PFSK-1 (cell line): ENCODE data around the gene TBC1D21.

Experiments
- FOXP2 ChIP-seq: optimal IDR thresholded peaks from 2 replicates; pipeline ENCODE3; 2011; ENCODE audit warnings: borderline replicate concordance, control low read depth, inconsistent platforms; ENCODE audit not compliant: insufficient read depth; ENCODE audit errors: extremely low read length, extremely low read depth
- POLR2AphosphoS5 ChIP-seq: IDR thresholded peaks from 2 replicates; pipeline ENCODE4 v1.6.1; 2012; ENCODE audit warnings: low read depth, mild to moderate bottlenecking, control low read depth, low read length, moderate library complexity
- SIN3A ChIP-seq: IDR thresholded peaks from 2 replicates; pipeline ENCODE4 v1.6.1; 2012; ENCODE audit warnings: mild to moderate bottlenecking, low read length, moderate library complexity, borderline replicate concordance; ENCODE audit not compliant: insufficient read depth
- TAF1 ChIP-seq: IDR thresholded peaks from 2 replicates; pipeline ENCODE4 v1.6.1; 2012; ENCODE audit warnings: low read length, control low read depth, borderline replicate concordance; ENCODE audit not compliant: insufficient read depth
- TF ChIP-seq, protein P1 (sequence below), 2 experiments: IDR thresholded peaks; 2 replicates each; pipeline versions ENCODE4 v1.6.1 to v1.8.0; 2011 to 2012; ENCODE audit warnings: low read depth in 2 of 2, low read length in 2 of 2, control low read depth in 1 of 2, inconsistent platforms in 1 of 2, mild to moderate bottlenecking in 1 of 2, moderate library complexity in 1 of 2; ENCODE audit not compliant: insufficient read depth in 1 of 2

TBC1D21 gene

DNA sequence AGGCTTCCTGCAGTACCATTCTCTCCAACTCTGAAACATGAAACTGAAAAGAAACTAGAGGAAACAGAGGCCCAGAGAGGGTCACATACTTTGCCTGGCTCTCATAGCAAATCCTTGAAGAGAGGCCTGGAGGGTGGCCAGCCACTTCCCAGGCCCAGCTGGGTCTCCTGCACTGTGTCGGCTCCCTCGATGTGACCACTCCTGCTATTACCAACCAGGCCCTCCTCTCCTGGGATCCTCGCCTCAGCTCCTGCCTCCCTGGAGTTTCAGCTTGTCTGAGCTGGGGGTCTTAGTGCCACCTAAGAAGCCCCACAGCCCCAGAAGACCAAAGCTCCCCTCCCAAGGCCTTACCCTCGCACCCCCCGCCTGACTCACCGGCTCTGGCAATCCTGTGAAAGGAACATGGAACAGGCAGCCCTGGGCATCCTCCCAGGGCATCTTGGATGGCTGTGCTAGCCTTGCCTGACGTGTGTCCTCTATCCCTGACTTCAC, 57.5 kb downstream of the TBC1D21 start:
- TF ChIP-seq, protein P1, sequence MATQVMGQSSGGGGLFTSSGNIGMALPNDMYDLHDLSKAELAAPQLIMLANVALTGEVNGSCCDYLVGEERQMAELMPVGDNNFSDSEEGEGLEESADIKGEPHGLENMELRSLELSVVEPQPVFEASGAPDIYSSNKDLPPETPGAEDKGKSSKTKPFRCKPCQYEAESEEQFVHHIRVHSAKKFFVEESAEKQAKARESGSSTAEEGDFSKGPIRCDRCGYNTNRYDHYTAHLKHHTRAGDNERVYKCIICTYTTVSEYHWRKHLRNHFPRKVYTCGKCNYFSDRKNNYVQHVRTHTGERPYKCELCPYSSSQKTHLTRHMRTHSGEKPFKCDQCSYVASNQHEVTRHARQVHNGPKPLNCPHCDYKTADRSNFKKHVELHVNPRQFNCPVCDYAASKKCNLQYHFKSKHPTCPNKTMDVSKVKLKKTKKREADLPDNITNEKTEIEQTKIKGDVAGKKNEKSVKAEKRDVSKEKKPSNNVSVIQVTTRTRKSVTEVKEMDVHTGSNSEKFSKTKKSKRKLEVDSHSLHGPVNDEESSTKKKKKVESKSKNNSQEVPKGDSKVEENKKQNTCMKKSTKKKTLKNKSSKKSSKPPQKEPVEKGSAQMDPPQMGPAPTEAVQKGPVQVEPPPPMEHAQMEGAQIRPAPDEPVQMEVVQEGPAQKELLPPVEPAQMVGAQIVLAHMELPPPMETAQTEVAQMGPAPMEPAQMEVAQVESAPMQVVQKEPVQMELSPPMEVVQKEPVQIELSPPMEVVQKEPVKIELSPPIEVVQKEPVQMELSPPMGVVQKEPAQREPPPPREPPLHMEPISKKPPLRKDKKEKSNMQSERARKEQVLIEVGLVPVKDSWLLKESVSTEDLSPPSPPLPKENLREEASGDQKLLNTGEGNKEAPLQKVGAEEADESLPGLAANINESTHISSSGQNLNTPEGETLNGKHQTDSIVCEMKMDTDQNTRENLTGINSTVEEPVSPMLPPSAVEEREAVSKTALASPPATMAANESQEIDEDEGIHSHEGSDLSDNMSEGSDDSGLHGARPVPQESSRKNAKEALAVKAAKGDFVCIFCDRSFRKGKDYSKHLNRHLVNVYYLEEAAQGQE (IDR thresholded peaks at IDR 0.05; ENCODE audit: insufficient read depth in 1 of 2, low read depth in 2 of 2, low read length in 2 of 2): no peak
- TF ChIP-seq SIN3A (no peak), TAF1 (no peak), POLR2AphosphoS5 (no peak), FOXP2 (no peak)

DNA sequence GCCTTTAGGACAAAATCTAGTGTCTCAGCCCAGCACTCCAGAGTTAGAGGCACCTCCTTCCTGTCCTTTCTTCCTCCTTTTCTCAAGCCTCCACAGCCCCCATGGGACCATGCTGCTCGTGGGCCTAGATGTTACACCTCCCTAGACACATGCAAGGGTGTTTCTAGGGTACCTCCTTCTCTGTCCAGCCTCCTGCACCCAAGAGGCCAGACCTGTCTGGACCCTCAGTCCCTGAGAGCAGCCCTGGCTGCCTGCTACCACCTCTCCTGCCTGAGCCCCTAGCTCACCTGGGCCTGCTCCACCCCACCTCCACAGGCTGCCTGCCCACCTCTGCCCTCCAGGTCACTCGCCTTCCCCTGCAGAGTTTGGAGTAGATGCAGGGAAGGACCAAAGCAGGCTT, 58.1 kb downstream of the TBC1D21 start:
- TF ChIP-seq, protein P1 (IDR thresholded peaks at IDR 0.05; ENCODE audit: insufficient read depth in 1 of 2, low read depth in 2 of 2, low read length in 2 of 2): no peak
- TF ChIP-seq TAF1: no peak
- TF ChIP-seq FOXP2: no peak

DNA sequence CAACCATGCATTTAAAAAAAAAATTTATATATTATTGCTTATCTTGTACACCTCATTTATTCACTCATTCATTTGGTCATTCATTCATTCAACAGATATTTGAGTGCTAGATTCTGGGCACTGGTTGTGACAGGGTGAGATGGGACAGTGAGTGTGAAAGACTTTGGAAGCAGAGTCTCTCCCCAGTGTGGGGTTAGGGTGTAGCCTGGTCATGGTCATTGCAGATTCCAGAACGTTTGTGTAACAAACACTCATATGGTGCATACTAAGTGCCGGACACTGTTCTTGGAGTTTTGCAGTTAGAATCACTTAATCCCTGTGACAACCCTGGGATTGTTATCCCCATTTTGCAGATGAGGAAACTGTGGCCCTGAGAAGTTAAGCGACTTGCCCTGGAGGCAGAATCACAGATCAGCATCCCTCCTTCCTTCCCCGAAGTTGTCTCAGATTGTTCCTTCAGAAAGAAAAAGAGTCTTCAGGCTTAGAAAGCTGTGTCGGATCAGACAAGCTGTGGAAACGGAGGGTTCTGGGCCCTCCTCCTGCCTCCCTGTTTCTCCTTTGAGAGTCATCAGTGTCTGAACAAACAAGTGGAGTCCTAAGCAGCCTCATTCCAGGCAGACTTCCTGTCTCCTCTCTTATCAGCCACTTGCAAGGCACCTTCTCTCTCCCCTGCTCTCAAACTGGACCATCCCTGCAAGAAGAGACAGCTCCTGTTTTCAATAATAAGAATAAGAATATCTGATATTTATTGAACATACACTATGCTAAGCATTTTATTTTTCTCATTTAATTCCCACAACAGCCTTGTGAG, 59.2 kb downstream of the TBC1D21 start:
- TF ChIP-seq TAF1 (no peak), FOXP2 (no peak), SIN3A (no peak), POLR2AphosphoS5 (no peak)
- TF ChIP-seq, protein P1 (IDR thresholded peaks at IDR 0.05; ENCODE audit: insufficient read depth in 1 of 2, low read depth in 2 of 2, low read length in 2 of 2): no peak

DNA sequence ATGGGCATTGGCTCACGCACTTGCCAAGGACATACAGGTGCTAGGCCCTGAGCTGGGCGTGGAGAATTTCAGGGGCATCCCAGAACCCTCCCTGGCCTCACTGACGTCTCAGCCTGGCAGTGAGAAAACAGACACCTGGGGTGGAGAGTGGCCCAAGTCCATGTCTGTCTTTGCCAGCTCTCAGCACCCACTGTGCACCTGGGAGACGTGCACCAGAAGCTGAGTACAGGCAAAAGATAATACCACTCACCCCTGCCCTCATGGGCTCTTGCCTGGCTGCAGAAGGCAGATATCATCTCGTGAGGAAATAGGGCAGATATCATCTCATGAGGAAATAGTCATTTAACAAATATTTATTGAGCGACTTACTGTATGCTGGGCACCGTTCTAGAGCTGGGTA, 60.9 kb downstream of the TBC1D21 start:
- no peak for TF ChIP-seq POLR2AphosphoS5
- TF ChIP-seq SIN3A: no peak
- no peak for TF ChIP-seq FOXP2
- TF ChIP-seq, protein P1 (IDR thresholded peaks at IDR 0.05; ENCODE audit: insufficient read depth in 1 of 2, low read depth in 2 of 2, low read length in 2 of 2): no peak
- TF ChIP-seq TAF1: no peak
